HS-27A (cell line): Measurements from ENCODE around the gene RASSF3.
"Not testable (repeated sequence)": the region's sequence is repeated elsewhere in the genome, so short reads cannot be mapped to it uniquely, and the experiment has no call there.

Source experiments
- DNase-seq: peaks from one replicate; pipeline ENCODE4 v3.0.0-alpha.2; 2012; ENCODE audit warnings: low read depth, missing footprints

RASSF3 gene

DNA sequence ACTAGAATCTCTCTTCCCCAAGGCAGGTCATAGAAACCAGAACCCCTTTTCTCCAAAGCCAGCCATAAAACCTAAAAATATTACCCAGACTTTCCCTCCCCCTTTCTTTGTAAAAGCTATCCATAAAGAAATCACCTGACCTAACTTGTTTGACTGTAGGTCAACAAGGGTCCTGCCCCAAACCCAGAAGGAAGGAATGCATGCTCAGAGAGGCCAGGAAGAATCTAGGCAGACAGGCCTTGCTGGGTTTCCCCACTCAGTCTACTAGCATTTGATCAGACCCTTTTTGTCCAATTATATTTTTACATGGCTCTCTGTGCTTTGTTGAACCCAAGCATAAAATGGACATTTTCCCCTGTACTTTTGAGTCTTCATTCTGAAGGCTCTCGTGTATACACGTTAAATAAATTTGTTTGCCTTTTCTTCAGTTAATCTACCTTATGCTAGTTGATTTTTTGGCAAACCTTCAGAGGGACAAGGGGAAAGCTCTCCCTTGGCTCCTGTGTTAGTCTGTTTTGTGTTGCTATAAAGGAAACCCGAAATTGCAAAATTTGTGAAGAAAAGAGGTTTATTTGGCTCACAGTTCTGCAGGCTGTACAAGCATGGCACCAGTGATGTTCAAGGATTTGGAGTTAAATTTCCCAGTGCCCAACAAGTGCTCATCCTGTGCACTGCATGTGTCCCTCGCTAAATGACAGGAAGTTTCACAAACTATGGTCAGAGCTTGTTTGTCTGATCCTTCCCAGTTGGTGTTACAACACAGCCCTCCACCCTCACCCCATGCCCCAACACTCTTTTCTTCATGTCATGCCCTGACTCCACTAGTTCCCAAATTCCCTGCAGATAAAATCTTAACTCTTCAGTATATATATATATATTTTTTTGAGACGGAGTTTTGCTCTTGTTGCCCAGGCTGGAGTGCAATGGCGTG lies 14.2 kb upstream of the RASSF3 start:
- DNase-seq: no peak

DNA sequence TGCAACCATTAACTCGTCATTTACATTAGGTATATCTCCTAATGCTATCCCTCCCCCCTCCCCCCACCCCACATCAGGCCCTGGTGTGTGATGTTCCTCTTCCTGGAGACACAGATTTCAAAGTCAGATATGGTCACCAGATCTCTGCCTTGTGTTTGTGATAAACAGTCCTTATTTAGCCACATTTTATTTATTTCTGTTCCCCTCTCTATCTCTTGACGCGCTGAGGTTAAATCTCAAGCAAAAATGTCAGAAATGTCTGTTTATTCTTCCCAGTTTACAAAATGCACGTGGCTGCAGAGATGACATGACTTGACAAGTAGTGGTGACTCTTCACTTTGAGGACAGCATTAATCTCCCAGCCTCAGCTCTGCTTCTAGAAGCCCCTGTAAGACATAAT lies 11.5 kb upstream of the RASSF3 start:
- no peak for DNase-seq

- DNase-seq: no peak
These were observed 10.1 kb upstream of the RASSF3 start for GRCh38 chr12:64600164-64600561.

DNA sequence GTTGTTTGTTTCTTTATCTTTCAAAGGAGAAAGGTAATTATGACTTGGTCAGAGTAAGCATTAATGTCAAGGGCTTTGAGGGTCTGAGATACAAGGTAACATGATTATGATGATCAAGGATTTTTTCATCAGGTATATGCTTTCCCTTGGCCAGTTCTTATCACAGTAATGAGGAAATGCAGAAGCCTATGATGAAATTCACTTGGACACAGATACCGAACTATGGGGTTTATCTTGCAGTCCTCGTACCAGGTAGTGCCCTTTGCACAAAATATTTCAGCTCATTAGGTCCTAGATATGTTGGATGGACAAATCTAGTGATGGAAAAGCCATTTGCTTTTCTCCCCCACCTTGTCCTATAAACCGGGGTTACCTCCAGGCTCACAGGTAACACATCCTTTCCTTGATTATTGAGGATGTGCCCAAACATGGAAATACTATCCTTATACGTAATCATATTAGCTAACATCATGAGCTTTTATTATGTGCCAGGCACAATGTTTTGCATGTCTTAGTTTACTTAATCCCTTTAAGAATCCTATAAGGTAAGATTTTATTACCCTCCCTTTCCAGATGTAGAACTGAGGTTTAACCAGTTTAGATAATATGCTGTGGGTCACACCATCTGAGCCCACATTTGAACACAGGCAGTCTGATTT lies 7.0 kb upstream of the RASSF3 start:
- DNase-seq: no peak

- no peak for DNase-seq
These were observed 1.3 kb upstream of the RASSF3 start for GRCh38 chr12:64608901-64609535.

GRCh38 chr12:64609536-64610078 lies 688 bp upstream of the RASSF3 start:
- DNase-seq: no peak

DNA sequence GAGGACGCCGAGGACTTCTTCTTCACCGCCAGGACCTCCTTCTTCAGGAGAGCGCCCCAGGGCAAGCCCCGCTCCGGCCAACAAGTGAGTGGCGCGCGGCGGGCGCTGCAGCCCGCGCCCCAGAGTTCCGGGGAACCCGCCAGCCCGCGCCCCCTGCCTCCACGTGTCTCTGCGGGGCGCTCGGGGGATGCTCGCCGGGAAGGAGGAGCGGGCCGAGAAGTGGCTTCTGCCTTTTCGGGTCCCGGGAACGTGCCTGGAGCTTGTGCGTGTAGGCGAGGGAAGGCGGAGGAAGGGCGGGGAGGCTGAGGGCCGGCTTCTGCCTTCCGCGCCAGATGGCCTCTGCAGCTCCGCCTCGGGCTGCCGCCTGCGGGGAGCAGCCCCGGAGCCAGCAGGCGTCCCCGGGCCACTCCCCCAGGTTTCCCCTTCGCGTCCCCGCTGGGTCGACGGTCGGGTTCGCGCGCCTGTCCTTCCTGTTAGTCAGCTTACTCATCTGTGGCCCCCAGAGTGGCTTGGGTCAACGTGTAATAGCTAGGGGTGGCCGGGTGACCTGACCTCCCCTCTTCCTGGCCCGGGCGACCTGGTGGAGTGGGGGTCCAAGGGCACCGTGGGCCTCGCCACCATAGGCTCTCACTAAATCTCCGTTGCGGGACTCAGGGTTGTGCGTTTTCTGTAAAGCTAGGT lies 505 bp downstream of the RASSF3 start:
- DNase-seq: no peak

DNA sequence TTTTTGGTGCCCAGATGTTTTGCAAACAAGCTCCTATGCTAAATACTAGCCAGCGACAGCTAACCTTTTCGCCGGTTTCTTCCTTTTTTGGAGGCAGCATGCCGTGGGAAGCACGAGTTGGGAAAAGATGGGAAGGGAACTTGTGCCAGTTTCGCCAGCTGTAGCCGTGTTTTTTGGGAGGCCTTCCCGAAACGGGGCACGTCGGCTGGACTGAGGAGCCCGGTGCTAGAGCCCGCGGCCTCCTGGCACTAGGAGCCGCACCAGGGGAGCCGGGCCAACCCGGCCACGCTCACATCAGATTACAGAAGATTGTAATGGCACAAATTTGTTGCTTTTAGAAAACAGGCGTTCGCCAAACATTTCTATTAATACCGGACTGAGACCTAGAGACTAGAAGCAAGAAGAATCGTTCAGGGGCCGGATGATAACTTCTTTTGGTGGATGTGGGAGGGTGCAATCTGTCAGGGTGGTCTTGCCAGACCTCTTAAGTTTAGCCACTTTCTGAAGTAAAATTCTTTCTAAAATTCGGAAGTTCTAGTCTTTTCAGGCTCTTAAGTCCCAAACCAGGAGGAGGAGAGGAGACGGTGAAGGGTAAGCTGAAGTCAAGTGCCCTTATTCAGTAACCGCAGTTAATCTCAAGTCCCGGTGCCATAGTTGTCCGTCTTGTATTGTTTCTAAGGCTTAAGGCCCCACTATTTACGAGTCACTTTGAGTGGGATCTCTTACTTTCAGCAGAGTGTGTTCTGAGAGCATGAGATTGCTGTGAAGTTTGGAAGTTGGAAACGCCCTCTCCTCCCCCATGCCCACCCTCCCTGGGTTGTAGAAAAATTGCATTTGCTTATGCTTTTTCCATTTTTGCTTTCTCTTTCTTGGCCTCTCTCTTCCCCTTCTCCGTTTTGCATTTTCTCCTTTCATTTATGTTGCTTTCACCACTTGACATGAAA lies 1.3 kb downstream of the RASSF3 start:
- DNase-seq: no peak

DNA sequence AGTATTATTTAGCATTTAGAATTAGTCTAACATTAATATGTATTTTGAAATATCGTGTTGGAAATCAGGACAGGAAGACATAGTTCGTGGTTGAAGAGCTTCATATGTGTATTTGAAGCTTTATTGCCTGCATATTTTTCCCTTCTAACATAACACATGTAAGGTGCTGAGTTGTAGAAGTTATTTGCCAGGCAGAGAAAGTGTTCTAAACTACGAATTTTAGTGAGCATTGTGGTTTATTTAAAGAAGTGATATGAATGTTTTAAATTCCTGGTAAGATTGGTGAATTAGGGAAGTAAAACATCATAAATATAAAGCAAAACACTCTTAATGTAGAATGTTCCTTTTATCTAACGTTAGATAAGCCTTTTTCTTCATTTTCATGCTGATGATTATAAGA lies 2.5 kb downstream of the RASSF3 start:
- no peak for DNase-seq

DNA sequence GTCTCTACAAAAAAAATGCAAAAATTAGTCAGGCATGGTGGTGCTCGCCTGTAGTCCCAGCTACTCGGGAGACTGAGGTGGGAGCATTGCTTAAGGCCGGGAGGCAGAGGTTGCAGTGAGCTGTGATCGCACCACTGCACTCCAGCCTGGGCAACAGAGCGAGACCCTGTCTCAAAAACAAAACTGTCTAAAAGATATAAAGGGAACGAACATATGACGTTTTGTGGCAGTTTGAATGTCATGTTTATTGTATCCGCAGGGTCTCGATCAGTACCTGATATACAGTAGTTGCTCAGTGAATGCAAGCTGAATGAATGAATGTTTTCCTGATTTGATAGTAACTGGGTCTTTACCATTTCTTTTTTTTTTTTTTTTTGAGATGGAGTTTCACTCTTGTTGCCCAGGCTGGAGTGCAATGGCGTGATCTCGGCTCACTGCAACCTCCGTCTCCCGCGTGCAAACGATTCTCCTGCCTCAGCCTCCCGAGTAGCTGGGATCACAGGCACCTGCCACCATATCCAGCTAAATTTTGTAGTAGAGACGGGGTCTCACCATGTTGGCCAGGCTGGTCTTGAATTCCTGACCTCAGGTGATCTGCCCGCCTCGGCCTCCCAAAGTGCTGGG lies 3.6 kb downstream of the RASSF3 start:
- not testable (repeated sequence) for DNase-seq

DNA sequence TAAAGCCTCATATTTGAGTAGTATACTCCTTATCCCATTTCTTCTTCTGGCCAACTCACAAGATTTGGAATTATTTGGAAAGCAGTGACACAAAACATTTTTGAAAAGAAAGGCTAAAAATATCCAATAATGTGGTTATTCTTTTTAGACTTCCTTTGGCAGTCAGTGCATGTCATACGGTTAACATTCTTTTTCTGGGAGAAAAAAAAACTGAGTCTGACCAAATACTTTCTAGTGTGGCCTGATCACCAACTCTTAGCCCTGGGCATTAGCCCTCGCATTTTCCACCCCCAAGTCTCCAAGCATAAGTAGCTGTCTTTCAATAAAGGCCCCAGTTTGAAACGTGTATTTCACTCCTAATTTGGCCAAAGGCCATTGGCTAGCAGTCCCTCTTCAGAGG lies 5.9 kb downstream of the RASSF3 start:
- no peak for DNase-seq

GRCh38 chr12:64618953-64619590 lies 8.8 kb downstream of the RASSF3 start:
- no peak for DNase-seq

DNA sequence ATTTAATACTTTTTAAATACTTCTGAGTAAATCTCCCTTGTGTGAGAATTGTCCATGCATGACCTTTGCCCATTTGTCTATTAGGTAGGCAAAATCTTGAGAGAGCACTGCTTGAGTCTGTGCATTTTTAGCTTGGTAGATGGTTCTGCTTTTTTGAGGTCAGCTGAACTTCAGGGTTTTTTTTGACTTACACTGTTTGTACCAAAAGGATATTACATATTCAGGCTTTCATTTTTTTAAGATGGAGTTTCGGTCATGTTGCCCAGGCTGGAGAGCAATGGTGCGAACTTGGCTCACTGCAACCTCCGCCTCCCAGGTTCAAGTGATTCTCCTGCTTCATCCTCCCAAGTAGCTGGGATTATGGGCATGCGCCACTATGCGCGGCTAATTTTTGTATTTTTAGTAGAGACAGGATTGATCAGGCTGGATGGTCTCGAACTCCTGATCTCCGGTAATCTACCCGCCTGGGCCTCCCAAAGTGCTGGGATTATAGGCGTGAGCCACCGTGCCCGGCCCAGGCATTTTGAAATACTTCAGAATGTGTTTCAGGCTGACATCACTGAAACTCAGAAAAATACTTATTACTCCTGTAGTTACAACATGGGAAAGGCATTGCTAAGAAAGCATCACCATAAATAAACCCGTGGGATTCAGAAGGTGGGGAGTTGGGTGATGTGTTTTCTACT lies 11.1 kb downstream of the RASSF3 start:
- no peak for DNase-seq

DNA sequence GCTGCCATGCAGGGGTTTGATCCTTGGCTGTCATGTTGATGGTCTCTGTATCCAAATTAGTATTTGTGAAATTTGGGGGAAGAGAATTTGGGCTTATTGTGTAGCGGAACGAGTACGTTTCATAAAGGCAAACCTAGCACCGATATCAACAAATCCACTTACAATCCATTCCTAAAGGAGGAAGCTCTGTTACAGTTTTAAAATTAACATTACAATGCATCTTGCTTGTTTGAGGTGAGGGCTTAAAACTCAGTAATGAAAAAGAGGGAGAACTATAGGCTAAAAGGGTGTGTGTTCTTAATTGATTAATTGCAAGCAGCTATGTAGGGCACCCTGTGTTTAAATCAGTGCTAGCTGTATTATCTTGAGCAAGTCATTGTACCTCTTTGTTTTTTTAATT lies 13.7 kb downstream of the RASSF3 start:
- DNase-seq: no peak

DNA sequence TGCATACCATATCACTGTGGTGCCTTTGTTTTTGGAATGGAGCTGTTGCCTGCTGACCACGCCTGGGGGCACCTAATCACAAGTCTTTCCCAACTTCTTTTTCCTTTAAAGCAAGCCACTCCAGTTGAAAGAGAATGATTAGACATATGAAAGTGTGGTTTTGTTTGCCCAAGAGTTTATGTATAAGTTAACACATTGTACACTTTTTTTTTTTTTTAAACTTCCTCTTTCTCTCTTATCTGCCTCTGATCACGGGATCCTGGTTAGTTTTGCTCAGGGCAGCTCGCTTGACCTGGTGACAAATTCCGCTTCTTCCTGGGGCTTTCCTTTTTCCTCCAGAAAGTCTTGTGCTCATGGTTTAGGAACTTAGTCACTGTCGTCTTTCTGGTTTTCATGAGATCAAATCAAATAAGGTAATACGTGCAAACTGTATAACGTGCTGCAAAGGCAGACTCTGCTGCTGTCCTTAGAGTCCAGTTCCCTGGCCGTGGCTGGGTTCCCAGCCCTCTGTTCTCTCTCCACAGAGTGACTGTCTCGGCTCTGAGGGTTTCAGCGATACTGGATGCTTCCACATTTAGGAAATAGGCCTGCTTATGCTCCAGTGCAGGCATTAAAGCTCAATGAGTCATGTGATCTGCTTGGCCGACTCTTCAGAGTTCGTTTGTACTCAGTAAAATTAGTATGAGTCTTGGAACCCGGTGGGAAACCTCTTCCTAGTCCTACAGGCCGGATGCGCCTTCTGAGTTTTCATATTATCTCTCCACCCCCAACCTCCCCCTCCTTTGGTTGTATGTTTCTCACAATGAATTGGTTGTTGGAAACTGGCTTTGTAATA lies 15.2 kb downstream of the RASSF3 start:
- DNase-seq: no peak

DNA sequence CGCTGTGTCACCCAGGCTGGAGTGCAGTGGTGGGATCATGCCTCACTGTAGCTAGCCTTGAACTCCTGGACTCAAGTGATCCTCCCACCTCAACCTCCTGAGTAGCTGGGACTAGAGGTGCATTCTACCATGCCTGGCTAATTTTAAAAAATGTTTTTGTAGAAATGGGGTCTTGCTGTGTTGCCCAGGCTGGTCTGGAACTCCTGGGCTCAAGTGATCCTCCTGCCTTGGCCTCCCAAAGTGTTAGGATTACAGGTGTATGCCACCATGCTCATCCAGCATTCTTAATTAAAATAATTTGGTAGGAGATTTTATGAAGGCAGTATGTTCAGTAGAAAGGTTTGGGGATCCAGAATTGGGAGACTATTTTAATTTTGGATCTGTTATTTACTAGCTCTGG lies 16.3 kb downstream of the RASSF3 start:
- DNase-seq: not testable (repeated sequence)

GRCh38 chr12:64627771-64628170 lies 17.5 kb downstream of the RASSF3 start:
- DNase-seq: no peak

DNA sequence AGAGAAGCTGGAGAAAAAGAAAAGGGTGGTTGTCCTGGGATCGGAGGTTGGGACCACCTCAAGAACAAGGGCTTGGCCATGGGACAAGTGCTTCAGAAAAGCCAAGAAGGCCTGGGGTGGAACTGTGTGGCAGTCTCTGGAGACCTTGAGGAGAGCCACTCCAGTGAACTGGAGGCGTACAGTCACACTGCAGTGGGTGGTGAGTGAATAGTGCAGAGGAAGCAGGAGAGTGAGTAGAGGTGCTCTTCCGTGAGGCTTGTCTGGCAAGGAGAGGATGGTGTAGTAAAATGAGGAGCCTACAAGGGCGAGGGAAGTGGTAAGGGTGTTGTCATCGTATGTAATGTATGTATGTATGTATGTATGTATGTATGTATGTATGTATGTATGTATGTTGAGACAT lies 20.9 kb downstream of the RASSF3 start:
- DNase-seq: no peak
